CD4-positive, alpha-beta T cell treated with Interferon alpha-2 for 1 hour (primary cell): Measurements from ENCODE around the gene ARAP2.

Source experiments
- DNase-seq, 2 donors: peaks; one replicate each; pipeline ENCODE4 v3.0.0-alpha.2; 2020 to 2022

The ARAP2 gene

DNA sequence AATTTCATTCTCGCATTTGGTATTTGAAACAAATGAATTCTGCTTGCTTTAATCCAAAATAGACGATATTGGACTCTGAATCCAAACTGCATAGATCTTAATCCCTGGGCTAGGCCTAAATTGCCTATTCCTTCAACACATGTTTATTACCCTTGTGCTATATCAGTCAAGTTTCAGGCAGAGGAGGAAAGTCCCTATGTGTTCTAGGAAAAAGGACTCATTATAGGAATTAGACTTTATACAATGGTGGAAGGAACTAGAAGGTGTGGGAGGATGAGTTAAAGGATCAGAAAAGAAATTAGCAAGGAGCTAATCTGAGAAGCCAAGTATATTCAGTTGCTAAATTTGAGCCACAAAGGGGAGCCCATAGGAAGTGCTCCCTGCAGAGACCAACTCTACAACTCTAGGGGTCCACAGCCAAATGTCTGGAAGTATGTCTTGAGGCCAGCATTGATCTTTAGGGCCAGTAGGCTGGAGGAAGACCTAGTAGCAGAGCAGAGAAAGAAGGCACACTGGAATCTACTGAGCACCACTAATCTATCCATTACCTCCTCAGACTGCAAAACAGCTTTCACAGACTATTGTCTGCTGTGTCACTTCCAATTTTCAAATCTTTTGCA is 20.0 kb upstream of the ARAP2 start:
- DNase-seq, result no peak

DNA sequence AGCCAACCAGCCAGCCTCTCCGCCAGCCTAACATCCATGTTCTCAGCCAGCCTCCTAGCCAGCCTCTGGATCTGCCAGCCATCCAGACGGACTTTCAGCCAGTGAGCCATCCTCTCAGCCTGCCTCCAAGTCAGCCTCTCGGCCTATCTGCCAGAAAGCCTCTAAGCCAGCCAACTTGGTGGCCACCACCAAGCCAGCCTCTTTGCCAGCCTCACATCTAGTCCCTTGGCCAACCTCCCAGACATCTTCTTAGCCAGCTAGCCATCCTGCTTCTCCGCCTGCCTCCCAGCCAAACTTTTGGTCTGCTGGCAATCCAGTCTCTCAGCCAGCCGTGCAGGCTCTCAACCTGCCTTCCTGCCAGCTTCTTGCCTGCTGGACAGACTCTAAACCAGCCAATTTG is 16.4 kb upstream of the ARAP2 start:
- DNase-seq, result no peak

DNA sequence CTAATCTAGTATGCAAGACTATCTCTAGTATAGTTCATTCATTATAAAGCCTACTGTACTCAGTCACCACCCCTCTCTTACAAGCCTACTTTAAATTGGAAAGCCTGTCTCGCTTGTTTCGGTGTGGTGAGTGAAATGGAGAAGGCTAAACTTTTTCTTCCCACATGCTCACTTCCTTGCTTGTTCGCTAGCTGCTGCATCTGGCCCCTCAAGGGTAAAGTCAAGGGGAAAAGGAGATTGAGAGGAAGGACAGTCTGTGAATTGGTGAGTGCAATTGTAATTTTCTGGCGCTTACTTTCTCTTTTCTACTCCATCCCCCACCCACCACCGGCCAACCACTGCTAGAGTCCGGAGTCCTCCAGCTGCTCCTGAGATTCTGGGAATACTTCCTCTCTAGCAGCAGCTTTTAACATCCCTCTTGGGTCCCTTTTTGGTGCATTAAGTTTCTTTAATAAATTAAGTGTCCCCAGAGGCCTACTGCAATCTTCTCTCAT is 12.1 kb upstream of the ARAP2 start:
- no peak for DNase-seq

DNA sequence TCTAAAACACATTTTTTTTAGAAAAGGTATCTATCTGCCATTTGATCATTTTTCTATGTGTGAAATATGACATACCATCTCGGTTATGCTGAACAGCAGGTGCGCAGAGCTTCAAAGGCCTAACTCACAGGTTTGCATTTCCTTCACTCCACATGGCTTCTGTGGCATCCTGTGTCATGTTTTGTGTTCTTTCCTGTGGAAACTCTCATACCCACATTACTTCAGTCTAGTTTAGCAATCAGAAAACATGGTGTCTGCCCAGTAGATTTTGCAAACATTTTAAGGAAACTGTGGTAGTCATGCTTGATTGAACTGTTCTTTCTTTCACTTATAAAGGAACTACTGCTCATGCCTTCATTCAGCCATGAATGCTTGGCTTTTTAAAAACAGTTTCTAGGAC is 11.3 kb upstream of the ARAP2 start:
- peak; percentile 71 to 86 for DNase-seq

DNA sequence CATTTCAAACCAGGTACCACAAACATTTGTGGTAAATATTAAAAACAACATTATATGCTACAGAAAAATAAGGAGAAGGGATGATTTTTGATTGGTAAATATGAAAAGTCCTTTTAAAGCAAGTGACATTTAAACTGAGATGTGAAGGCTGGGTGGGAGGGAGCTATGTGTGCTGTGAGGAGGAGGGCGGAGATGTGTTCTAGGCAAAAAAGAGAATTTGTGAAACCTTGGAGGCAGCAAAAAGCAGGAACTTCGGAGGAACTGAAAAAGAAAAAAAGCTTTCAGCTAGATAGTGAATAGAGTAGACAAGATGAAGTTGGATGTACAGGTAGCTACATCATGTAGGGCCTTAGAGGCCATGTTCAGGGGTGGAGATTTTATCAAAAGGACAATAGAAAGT is 10.1 kb upstream of the ARAP2 start:
- no peak for DNase-seq

DNA sequence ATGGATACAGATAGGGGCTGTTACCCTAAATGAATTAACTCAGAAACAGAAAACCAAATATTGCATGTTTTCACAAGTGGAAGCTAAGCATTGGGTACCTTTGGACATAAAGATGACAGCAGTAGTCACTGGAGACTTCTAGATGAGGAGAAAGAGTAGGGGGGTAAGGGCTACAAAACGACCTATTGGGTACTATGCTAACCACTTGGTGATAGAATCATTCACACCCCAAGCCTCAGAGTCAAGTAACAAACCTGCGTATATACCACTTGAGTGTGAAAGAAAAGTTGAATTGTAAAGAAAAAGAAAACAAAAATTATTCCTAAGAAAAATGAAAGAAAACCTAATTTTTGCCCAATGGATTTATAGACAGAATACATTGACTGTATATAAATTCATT is 7.7 kb upstream of the ARAP2 start:
- no peak for DNase-seq

DNA sequence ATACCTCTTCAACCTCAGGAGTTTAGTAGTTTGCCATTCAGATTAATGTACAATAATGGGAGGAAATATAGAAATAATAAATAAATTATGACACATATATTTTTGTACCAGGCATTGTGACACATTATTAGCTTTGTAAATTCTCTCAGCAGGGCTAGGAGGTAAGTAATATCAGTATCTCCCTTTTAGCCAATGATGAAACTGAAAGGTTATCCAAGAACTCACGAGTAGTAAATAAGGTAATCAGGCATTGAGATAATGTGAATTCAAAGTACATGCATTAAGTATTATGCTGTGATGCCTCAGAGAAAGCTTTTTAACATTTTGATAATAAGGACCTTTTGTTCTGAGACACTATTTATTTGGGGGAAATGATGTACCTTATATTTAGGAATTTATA is 5.3 kb upstream of the ARAP2 start:
- DNase-seq, result no peak

DNA sequence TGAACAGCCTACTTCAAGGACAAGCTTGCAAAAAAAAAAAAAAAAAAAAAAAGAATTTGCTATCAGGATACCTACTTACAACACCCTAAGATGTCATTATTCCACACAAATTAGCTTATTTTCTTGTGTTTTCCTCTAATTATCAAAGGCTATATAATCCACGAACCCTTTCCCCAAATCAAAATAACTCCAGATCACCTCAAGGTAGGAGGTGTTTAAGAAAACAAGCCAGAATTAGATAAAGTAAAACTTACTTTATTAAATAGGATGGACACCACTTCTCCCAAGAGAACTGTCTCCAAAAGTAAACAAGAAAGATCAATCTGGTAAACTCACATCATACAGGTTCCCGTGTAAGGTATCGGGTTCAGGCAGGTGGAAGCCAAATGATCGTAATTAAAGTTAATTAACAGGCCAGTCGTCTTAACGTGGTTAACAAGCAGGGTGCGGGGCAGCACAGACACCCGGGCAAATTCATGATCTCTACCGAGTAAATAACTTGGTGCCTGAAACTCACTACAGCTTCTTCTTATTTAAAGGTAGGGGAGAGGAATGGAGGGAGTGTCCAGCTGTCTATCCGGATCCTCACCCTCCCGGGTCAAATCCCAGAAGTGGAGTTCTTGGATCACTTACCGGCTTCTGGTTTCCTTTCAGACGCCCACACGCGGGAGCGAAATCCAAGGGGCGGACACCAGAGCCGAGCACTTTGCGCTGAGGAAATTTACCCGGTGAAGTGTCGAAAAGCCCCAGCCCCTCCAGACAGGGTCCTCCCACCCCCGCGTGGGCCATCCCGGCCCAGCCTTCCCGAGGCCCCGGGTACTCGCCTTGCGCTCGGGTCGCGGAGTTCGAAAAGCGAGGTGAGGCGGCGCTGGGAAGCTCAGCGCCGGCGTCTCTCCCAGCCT is 708 bp downstream of the ARAP2 start:
- peak in 1 of 2 donors; percentile 62 for DNase-seq

DNA sequence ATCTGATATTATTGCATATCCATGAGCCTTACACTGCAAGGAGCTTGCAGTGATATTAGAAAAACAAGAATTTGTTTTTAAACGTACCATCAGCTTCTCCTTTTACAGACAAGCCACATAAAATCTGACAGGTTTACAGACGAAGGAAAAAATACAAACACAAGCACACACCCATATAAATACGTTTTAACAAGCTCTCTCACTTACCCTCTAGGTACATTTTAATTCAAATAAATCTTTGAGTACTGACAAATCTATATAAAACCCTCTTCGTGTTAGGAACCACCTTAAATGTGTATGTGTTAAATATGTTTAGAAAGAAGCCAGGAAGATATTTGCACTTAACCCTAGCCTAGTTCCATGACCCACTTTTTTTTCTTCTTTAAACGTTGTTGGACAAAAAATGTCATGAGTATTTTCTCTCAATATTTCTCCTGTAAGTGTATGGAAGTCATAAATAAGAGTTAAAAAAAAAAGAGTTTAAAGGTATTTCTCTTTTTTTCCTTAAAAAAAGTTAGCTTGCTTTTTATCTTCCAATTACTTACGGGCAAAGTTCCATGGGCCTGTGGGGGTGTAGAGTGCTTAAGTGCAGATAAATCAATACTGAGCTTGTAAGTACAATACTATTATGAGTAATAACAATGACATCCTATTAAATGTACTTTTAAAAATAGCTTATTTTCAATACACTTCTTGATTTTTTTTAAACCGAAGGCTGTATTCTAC is 1.5 kb downstream of the ARAP2 start:
- DNase-seq, result no peak

DNA sequence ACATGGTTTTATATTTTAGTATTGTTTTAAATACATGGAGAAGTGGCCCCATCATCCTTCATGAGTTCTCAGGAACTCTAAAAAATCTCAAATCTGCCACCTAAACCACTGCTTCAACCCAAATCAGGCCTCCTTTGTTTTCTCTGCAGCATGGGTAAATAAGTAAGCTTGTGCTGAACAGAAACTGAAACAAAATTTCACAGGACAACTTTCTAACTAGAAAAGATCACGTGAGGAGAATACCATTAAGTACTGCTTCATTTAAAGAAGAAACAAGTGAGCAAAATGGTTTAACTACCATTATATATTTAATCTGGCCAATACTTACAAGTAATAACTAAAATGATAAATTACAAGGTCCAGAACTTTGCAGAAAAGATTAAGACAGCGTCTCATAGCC is 2.5 kb downstream of the ARAP2 start:
- peak; percentile 18 to 80 for DNase-seq

DNA sequence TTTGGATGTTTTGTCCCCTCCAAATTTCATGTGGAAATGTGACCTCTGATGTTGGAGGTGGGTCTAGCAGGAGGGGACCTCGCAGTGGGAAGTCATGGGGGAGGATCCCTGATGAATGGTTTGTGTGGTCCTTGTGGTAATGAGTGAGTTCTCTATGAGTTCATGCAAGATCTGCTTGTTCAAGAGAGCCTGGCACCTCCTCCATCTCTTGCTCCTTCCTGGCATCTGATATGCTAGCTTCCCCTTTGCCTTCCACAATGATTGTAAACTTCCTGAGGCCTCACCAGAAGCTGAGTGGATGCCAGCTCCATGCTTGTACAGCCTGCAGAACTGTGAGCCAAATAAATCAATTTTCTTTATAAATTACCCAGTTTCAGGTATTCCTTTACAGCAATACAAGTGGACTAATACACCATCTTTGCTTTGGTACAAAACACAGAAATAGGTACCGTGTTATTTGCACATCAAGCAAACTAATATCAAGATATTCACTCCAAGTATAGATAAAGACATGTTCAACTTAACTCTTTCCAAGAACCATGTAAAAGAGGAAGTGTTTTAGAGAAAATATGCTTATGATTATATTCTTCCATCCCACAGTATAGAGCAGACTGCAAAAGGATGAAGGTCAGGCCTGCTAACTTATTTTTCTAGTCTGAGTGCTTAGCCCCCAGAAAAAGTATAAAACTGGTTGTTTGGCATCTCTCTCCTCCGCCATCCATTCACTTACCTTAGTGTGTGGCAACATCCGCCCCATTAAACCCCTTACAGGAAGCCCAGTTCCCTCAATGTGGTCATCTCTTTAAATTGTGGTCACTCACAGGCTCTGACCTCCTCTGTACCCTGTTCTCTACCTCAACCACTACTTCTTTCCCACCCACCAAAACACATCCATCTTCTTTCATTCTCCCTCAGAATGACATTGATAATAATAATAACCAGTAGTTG is 6.7 kb downstream of the ARAP2 start:
- peak; percentile 22 to 54 for DNase-seq

DNA sequence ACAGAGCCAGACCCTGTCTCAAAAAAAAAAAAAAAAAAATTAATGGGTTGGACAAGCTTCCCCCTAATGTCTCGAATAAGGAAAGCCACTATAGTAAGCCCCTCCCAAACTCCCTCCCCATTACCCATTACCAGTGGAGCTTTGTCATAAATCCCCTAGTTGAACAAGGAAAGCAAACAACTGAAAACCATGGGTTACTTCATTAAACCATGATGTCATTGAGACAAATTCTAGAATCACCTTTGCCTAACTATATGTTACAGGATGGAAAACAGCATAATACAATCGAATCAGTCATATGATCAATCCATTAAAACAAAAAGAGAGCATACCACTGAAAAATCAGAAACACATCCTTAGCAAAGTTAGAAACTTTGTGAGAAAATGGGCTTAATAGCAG is 8.2 kb downstream of the ARAP2 start:
- no peak for DNase-seq

DNA sequence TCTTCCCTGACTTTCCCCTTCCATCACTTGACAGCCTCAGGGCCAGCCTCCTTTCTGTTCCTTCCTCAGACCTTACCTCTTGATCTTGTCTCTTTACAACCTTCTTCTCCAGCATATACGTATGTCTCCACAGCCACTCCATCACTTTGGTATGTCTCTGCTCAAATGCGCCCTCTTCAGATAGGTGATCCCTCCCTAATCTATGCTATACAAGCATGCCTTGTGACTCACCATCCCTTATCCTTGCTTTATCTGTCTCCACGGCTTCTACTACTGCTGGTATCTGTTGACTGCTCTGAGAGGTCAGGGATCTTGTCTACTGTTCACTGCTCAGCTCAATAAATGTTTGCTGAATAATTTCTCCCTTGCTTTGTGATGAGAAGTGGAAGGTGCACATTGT is 9.0 kb downstream of the ARAP2 start:
- no peak for DNase-seq

DNA sequence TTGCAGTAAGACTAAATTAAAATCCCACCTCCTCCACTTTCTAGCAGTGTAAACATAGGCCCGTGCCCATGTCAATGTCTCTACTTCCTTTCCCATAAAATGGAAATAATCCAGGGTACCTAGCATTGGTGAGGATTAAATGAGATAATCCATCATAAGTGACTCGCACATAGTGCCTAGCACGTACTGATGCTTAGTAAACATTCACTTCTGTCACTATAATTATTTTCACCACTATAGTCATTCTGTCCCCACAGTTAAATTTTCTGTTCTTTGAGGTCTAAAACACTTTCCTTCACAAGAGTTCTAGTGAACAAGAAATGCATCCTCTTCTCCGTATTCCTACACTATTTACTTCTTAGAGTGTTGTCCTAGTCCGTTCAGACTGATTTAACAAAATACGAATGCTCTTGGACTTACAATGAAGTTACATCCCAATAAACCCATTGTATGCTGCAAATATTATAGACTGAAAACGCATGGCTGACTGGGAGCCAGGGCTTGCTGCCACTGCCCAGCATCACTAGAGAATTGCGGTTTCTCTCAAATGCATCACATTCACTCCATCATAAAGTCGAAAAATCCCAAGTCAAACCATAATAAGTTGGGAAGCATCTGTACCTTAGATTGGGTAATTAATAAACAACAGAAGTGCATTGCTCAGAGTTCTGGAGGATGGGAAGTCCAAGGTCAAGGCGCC is 10.6 kb downstream of the ARAP2 start:
- DNase-seq, result no peak

DNA sequence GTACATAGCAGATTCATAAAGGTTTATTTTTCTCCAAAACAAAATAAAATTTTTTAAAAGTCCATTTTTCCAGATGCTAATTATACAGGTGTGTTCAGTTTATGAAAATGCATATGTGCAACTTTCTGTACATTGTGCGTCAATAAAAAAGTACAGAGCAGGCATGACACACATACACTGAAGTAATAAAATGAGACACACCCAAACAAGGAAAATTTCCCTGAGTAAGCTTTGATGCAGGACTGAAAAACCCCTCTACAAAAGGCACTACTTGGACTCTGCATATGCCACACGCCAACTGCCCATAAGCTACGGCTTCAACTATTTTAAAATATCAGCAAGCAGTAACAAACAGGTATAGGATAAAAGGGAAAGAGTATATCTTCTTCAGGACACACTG is 13.8 kb downstream of the ARAP2 start:
- DNase-seq, result no peak

DNA sequence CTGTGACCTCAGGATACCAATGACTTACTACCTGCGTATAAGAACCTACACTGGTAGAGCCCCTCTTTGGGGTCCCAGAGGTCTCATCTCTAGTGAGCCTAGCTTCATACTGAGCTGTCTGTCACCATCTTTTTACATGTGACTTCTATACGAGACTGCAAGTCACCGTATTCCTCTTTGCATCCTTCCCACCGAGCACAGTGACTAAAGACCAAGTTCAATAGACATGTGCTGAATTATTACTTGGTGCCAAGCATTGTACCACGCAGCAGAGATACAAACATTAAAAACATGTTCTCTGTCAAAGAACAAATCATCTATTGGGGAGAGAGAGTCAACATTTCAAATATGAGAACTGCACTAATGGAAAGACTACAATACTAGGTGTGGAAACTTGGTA is 16.4 kb downstream of the ARAP2 start:
- DNase-seq, result no peak

DNA sequence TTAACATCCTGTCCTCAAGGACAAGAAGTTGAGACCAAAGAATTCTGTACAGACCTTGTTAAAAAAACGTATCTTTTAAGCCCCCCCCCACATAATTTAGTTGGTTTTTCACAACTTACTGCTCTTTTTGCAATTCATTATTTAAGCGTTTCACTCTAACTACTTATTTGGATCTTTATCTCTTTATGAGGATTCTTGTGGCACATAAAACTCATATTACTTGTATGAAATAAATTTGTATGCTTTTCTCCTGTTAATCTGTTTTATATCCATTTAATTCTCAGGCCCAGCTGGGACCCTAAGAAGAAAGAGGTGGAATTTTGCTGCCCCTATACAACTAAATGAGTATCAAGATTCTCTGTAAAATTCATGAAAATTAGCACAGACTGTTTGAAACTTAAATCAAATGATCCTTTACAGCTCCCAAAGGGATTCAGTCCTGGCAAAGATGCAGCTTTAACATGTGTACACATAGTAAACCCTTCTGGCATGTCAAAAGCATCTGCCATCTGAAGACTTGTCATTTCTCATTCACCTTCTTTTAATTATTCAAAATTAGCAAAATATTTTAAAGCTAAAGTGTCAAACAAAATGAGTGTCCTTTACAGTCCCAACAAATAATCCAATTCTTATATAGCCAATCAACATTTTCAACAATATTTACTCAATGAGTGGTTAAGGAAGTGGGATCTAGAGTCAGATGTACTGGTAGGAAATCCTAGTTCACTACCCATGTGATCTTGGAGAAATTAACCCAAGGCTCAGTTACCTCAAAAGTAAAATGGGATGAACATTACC is 17.7 kb downstream of the ARAP2 start:
- no peak for DNase-seq

DNA sequence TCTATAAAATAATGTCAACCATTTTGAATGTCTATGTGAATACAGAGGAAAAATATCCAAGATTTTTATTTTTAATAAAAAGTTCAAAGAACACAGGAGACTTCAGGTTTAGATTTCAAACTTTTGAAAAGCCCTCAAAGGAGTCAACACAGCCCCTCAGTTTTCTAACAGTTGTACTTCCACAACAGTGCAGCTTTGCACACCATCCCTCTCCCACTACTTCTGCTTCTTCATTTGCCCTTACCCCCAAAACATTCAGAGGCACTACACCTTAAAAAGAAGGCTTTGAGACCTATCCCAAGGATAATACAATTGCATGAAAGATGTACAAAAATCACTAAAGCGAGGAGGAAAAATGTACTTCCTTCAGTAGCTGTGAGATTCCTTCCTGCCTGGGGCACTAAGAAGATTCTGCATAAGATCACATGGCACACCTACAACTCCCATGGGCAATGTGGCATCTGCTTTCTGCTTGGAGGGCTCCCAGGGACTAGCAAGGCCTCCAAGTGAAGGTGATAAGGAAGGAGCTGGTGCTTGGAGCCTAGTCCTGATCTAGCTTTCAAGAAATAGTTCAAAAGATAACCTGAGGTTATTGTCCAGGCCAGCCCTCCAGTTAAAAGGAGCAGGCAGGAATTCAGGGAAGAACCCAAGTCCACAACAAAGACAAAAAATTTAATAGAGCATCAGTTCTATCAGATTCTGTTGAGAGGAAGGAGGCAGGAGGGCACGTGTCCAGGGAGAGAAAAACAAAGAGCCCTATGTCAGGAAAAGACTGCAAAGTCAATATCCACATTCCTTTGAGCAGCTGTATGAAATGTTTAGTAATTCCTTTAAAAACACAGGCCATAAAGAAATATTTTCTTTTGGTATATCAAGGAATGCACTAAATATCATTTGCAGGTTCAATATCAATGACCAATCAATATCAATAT is 19.1 kb downstream of the ARAP2 start:
- DNase-seq, result no peak

DNA sequence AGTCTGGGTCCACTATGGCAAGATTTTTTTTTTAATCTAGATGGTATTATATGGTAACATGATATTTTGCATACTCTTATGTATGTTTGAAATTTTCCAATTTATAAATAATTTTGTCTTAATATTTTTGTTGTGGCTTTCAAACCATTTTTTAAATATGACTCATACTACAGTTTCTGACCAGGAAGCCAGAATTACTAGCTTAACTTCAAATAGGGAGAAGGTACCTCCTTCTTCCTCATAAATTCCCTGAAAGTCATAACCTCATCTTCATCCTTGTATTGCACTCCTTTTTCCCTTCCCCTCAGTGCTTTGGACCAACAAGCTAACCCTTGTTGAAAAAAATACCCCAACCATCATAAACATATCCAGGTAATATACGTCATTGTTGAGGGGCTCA is 21.6 kb downstream of the ARAP2 start:
- DNase-seq, result no peak

DNA sequence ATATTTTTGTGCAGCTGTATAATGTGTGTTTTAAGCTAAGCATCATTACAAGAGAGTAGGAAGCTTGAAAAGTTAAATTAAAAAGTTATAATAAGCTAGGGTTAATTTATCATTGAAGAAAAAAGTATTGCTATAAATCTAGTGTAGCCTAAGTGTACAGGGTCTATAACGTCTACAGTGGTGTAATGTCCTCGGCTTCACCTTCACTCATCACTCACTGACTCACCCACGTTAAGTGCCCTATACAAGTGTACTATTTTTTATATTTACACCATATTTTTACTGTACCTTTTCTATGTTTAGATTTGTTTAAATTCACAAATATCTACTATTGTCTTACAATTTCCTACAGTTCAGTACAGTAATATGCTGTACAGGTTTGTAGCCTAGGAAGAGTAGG is 23.5 kb downstream of the ARAP2 start:
- DNase-seq, result no peak
